ENCODE results near the gene CCDC33. TPM values are rescaled to one million over a fixed set of nuclear protein-coding genes. Genes with fewer than 3 reads are reported as not detected.

CCDC33 gene
- total and polyA plus RNA-seq, 2 experiments from 2014 or later = not detected

GRCh38 chr15:74252721-74253120, 16.6 kb downstream of the CCDC33 start:
- peak; percentile 71 for DNase-seq
- TF ChIP-seq EZH2phosphoT487 (IDR thresholded peaks at IDR 0.05; ENCODE audit: insufficient read depth, low read depth) (no peak), EZH2 (IDR thresholded peaks at IDR 0.05; ENCODE audit: insufficient read depth, poor library complexity, severe bottlenecking) (no peak)
- Histone ChIP-seq H3K27me3 (replicated peaks; ENCODE audit: insufficient read depth) (no peaks in the 10 kb centered on the region), H3K9me3 (ENCODE audit: low read depth) (no peaks in the 10 kb centered on the region), H3K4me1 (ENCODE audit: insufficient read depth) (peaks cover 22% of the 10 kb centered on the region), H3K4me2 (ENCODE audit: unreplicated experiment) (peak overlapping the region; percentile 26), H2AFZ (no peak overlapping the region), H3K4me3 (no peak overlapping the region), H3K27ac (peak overlapping the region; percentile 49), H3K9ac (peak overlapping the region; percentile 32), H3K79me2 (ENCODE audit: insufficient read depth) (no peaks in the 10 kb centered on the region), H3K9me2 (ENCODE audit: insufficient read depth) (no peaks in the 10 kb centered on the region), H4K20me1 (ENCODE audit: insufficient read depth) (no peaks in the 10 kb centered on the region), H3K36me3 (ENCODE audit: low read depth) (no peaks in the 10 kb centered on the region), H3F3A (ENCODE audit: insufficient read depth) (0 out of 2 replicates have a peak, but pooled peaks cover 9% of the 10 kb centered on the region)
- in situ Hi-C loops (cut with MboI) = no loop called here
- 13 to 25% methylated on average over 1 of the region's 1 CpG for WGBS, 2 experiments (ENCODE audit: low coverage in 1 of 2, low lambda C conversion rate in 2 of 2, missing lambda C conversion rate in 2 of 2)

GRCh38 chr15:74253211-74253921, 17.2 kb downstream of the CCDC33 start:
- Histone ChIP-seq H3F3A (ENCODE audit: insufficient read depth) (0 out of 2 replicates have a peak, but pooled peaks cover 9% of the 10 kb centered on the region), H3K9me3 (ENCODE audit: low read depth) (no peaks in the 10 kb centered on the region), H3K9me2 (ENCODE audit: insufficient read depth) (no peaks in the 10 kb centered on the region), H3K27ac (peak overlapping the region; percentile 49), H3K4me3 (no peak overlapping the region), H3K9ac (peak overlapping the region; percentile 32), H3K36me3 (ENCODE audit: low read depth) (no peaks in the 10 kb centered on the region), H2AFZ (no peak overlapping the region), H3K27me3 (replicated peaks; ENCODE audit: insufficient read depth) (no peaks in the 10 kb centered on the region), H3K4me1 (ENCODE audit: insufficient read depth) (peaks cover 22% of the 10 kb centered on the region), H3K79me2 (ENCODE audit: insufficient read depth) (no peaks in the 10 kb centered on the region), H3K4me2 (ENCODE audit: unreplicated experiment) (no peak overlapping the region), H4K20me1 (ENCODE audit: insufficient read depth) (no peaks in the 10 kb centered on the region)
- in situ Hi-C loops (cut with MboI) = no loop called here
- WGBS, 2 experiments (ENCODE audit: low coverage in 1 of 2, low lambda C conversion rate in 2 of 2, missing lambda C conversion rate in 2 of 2) = 59 to 62% methylated on average over 7 of the region's 7 CpGs
- TF ChIP-seq EZH2phosphoT487 (IDR thresholded peaks at IDR 0.05; ENCODE audit: insufficient read depth, low read depth) (no peak), EZH2 (IDR thresholded peaks at IDR 0.05; ENCODE audit: insufficient read depth, poor library complexity, severe bottlenecking) (no peak)
- peak; percentile 22 for DNase-seq

- H3K27ac ChIP-seq = no peak overlapping the region
- no peak overlapping the region for H3K4me2 ChIP-seq (ENCODE audit: unreplicated experiment)
- TF ChIP-seq EZH2 (IDR thresholded peaks at IDR 0.05; ENCODE audit: insufficient read depth, poor library complexity, severe bottlenecking) (no peak), EZH2phosphoT487 (IDR thresholded peaks at IDR 0.05; ENCODE audit: insufficient read depth, low read depth) (no peak)
- H3K27me3 ChIP-seq (replicated peaks; ENCODE audit: insufficient read depth) = peaks cover 24% of the 10 kb centered on the region
- H3K79me2 ChIP-seq (ENCODE audit: insufficient read depth) = no peaks in the 10 kb centered on the region
- H3K9me3 ChIP-seq (ENCODE audit: low read depth) = no peaks in the 10 kb centered on the region
- no peak overlapping the region for H3K9ac ChIP-seq
- H2AFZ ChIP-seq = no peak overlapping the region
- no peaks in the 10 kb centered on the region for H3K36me3 ChIP-seq (ENCODE audit: low read depth)
- H3K4me1 ChIP-seq (ENCODE audit: insufficient read depth) = peaks cover 17% of the 10 kb centered on the region
- no peak overlapping the region for H3K4me3 ChIP-seq
- H4K20me1 ChIP-seq (ENCODE audit: insufficient read depth) = no peaks in the 10 kb centered on the region
- DNase-seq = no peak
- no peaks in the 10 kb centered on the region for H3K9me2 ChIP-seq (ENCODE audit: insufficient read depth)
- in situ Hi-C loops (cut with MboI) = no loop called here
- 79 to 82% methylated on average over 6 of the region's 6 CpGs for WGBS, 2 experiments (ENCODE audit: low coverage in 1 of 2, low lambda C conversion rate in 2 of 2, missing lambda C conversion rate in 2 of 2)
- 0 out of 2 replicates have a peak, but pooled peaks cover 3% of the 10 kb centered on the region for H3F3A ChIP-seq (ENCODE audit: insufficient read depth)
Measured at GRCh38 chr15:74257105-74257504, 21.0 kb downstream of the CCDC33 start.

GRCh38 chr15:74257623-74258022, 21.5 kb downstream of the CCDC33 start:
- in situ Hi-C loops (cut with MboI) = no loop called here
- no peak overlapping the region for H3K27ac ChIP-seq

More at GRCh38 chr15:74257623-74258022, 21.5 kb downstream of the CCDC33 start:
- no peaks in the 10 kb centered on the region for H3K9me3 ChIP-seq (ENCODE audit: low read depth)
- TF ChIP-seq EZH2 (IDR thresholded peaks at IDR 0.05; ENCODE audit: insufficient read depth, poor library complexity, severe bottlenecking) (no peak), EZH2phosphoT487 (IDR thresholded peaks at IDR 0.05; ENCODE audit: insufficient read depth, low read depth) (no peak)
- no peaks in the 10 kb centered on the region for H4K20me1 ChIP-seq (ENCODE audit: insufficient read depth)
- no peaks in the 10 kb centered on the region for H3K79me2 ChIP-seq (ENCODE audit: insufficient read depth)
- H3K9ac ChIP-seq = no peak overlapping the region
- WGBS, 2 experiments (ENCODE audit: low coverage in 1 of 2, low lambda C conversion rate in 2 of 2, missing lambda C conversion rate in 2 of 2) = 25 to 38% methylated on average over 1 of the region's 1 CpG
- peaks cover 12% of the 10 kb centered on the region for H3K4me1 ChIP-seq (ENCODE audit: insufficient read depth)
- no peaks in the 10 kb centered on the region for H3K36me3 ChIP-seq (ENCODE audit: low read depth)
- no peaks in the 10 kb centered on the region for H3K9me2 ChIP-seq (ENCODE audit: insufficient read depth)
- no peak overlapping the region for H3K4me3 ChIP-seq
- H3K4me2 ChIP-seq (ENCODE audit: unreplicated experiment) = no peak overlapping the region
- H2AFZ ChIP-seq = no peak overlapping the region
- H3K27me3 ChIP-seq (replicated peaks; ENCODE audit: insufficient read depth) = peaks cover 24% of the 10 kb centered on the region
- H3F3A ChIP-seq (ENCODE audit: insufficient read depth) = no peaks in the 10 kb centered on the region
- DNase-seq = no peak
